Measurements from ENCODE around the gene VDR. TPM values are rescaled to one million over a fixed set of nuclear protein-coding genes. Genes with fewer than 3 reads are reported as not detected.

Gene VDR
- total RNA-seq, 1 donor from 2014 or later, result not detected

GRCh38 chr12:47838286-47838931, 66.4 kb downstream of the VDR start:
- DNase-seq, result peak; percentile 33
- Mint-ChIP-seq H3K9me3 (ENCODE audit: unreplicated experiment) (peaks cover 1% of the 10 kb centered on the region), H3K27me3 (ENCODE audit: unreplicated experiment) (peaks cover 3% of the 10 kb centered on the region), H3K27ac (ENCODE audit: unreplicated experiment) (no peak overlapping the region), H3K36me3 (ENCODE audit: unreplicated experiment) (no peaks in the 10 kb centered on the region), H3K4me1 (ENCODE audit: low read depth, unreplicated experiment) (peaks cover 5% of the 10 kb centered on the region), H3K4me3 (ENCODE audit: unreplicated experiment) (no peak overlapping the region)
- TF ChIP-seq, protein P1, sequence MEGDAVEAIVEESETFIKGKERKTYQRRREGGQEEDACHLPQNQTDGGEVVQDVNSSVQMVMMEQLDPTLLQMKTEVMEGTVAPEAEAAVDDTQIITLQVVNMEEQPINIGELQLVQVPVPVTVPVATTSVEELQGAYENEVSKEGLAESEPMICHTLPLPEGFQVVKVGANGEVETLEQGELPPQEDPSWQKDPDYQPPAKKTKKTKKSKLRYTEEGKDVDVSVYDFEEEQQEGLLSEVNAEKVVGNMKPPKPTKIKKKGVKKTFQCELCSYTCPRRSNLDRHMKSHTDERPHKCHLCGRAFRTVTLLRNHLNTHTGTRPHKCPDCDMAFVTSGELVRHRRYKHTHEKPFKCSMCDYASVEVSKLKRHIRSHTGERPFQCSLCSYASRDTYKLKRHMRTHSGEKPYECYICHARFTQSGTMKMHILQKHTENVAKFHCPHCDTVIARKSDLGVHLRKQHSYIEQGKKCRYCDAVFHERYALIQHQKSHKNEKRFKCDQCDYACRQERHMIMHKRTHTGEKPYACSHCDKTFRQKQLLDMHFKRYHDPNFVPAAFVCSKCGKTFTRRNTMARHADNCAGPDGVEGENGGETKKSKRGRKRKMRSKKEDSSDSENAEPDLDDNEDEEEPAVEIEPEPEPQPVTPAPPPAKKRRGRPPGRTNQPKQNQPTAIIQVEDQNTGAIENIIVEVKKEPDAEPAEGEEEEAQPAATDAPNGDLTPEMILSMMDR (IDR thresholded peaks at IDR 0.05; ENCODE audit: partially characterized antibody, unreplicated experiment), result no peak

GRCh38 chr12:47837190-47838171, 67.3 kb downstream of the VDR start:
- TF ChIP-seq, protein P1 (IDR thresholded peaks at IDR 0.05; ENCODE audit: partially characterized antibody, unreplicated experiment), result peak; percentile 98
- no peak overlapping the region for H3K4me3 Mint-ChIP-seq (ENCODE audit: unreplicated experiment)
- H3K36me3 Mint-ChIP-seq (ENCODE audit: unreplicated experiment), result no peaks in the 10 kb centered on the region
- peaks cover 3% of the 10 kb centered on the region for H3K27me3 Mint-ChIP-seq (ENCODE audit: unreplicated experiment)
- peaks cover 1% of the 10 kb centered on the region for H3K9me3 Mint-ChIP-seq (ENCODE audit: unreplicated experiment)
- H3K27ac Mint-ChIP-seq (ENCODE audit: unreplicated experiment), result no peak overlapping the region
- peaks cover 5% of the 10 kb centered on the region for H3K4me1 Mint-ChIP-seq (ENCODE audit: low read depth, unreplicated experiment)
- peak; percentile 52 for DNase-seq

- DNase-seq, result no peak
- no peaks in the 10 kb centered on the region for H3K36me3 Mint-ChIP-seq (ENCODE audit: unreplicated experiment)
- H3K27ac Mint-ChIP-seq (ENCODE audit: unreplicated experiment), result no peak overlapping the region
- H3K9me3 Mint-ChIP-seq (ENCODE audit: unreplicated experiment), result peaks cover 4% of the 10 kb centered on the region
- peaks cover 5% of the 10 kb centered on the region for H3K4me1 Mint-ChIP-seq (ENCODE audit: low read depth, unreplicated experiment)
- TF ChIP-seq, protein P1 (IDR thresholded peaks at IDR 0.05; ENCODE audit: partially characterized antibody, unreplicated experiment), result no peak
- H3K4me3 Mint-ChIP-seq (ENCODE audit: unreplicated experiment), result no peak overlapping the region
- H3K27me3 Mint-ChIP-seq (ENCODE audit: unreplicated experiment), result peaks cover 3% of the 10 kb centered on the region
These were observed 69.0 kb downstream of the VDR start for GRCh38 chr12:47835831-47836155.

GRCh38 chr12:47835006-47835830, 69.6 kb downstream of the VDR start:
- Mint-ChIP-seq H3K27me3 (ENCODE audit: unreplicated experiment) (peaks cover 3% of the 10 kb centered on the region), H3K9me3 (ENCODE audit: unreplicated experiment) (peaks cover 4% of the 10 kb centered on the region), H3K4me1 (ENCODE audit: low read depth, unreplicated experiment) (peaks cover 5% of the 10 kb centered on the region), H3K36me3 (ENCODE audit: unreplicated experiment) (no peaks in the 10 kb centered on the region), H3K27ac (ENCODE audit: unreplicated experiment) (no peak overlapping the region), H3K4me3 (ENCODE audit: unreplicated experiment) (no peak overlapping the region)
- TF ChIP-seq, protein P1 (IDR thresholded peaks at IDR 0.05; ENCODE audit: partially characterized antibody, unreplicated experiment), result no peak
- no peak for DNase-seq
